HepG2 (cell line): ENCODE data around the gene PLCB1. TPM values are rescaled to one million over a fixed set of nuclear protein-coding genes. Genes with fewer than 3 reads are reported as not detected.

Experiments used
- ELF4 ChIP-seq: sonication (generic); formaldehyde crosslinking; IDR thresholded peaks from 2 replicates; pipeline ENCODE4 v1.5.0; 2020; ENCODE audit warnings: missing genetic modification reagents, mild to moderate bottlenecking, moderate library complexity, borderline replicate concordance
- ESRRA ChIP-seq: sonication (generic); formaldehyde crosslinking; IDR thresholded peaks from 2 replicates; pipeline ENCODE4 v1.5.1; 2020; ENCODE audit warnings: mild to moderate bottlenecking, low read depth, missing genetic modification reagents
- FOXA1 ChIP-seq, 2 experiments: fragments of 450-650 bp in 1 of 2; sonication (generic) in 1 of 2; formaldehyde crosslinking in 1 of 2; IDR thresholded peaks; 2 replicates each; pipeline versions ENCODE4 v1.4.0 to v1.6.1; 2016 to 2020; ENCODE audit warnings: missing genetic modification reagents in 1 of 2
- HMGXB4 ChIP-seq, 2 experiments: sonication (generic) in 1 of 2; formaldehyde crosslinking in 1 of 2; IDR thresholded peaks; 2 replicates each; pipeline versions ENCODE4 v1.4.0 to v1.6.1; 2018 to 2020; ENCODE audit warnings: missing genetic modification reagents in 2 of 2, borderline replicate concordance in 1 of 2, low read depth in 1 of 2, mild to moderate bottlenecking in 1 of 2, missing biosample characterization in 1 of 2
- KLF13 ChIP-seq: sonication (generic); formaldehyde crosslinking; IDR thresholded peaks from 2 replicates; pipeline ENCODE4 v1.4.0; 2020; ENCODE audit warnings: mild to moderate bottlenecking, missing genetic modification reagents
- KLF9 ChIP-seq: IDR thresholded peaks from 2 replicates; pipeline ENCODE4 v1.6.1; 2016; ENCODE audit warnings: low read depth
- MED1 ChIP-seq: sonication (generic); formaldehyde crosslinking; IDR thresholded peaks from 2 replicates; pipeline ENCODE4 v1.4.0; 2020; ENCODE audit warnings: missing genetic modification reagents
- NFATC3 ChIP-seq: sonication (generic); formaldehyde crosslinking; IDR thresholded peaks from 2 replicates; pipeline ENCODE4 v1.5.1; 2020; ENCODE audit warnings: mild to moderate bottlenecking, missing genetic modification reagents
- NR2C2 ChIP-seq: sonication (generic); formaldehyde crosslinking; IDR thresholded peaks from 2 replicates; pipeline ENCODE4 v1.4.0; 2020; ENCODE audit warnings: missing genetic modification reagents, mild to moderate bottlenecking, moderate library complexity, borderline replicate concordance
- PHB2 ChIP-seq: fragments of 450-650 bp; IDR thresholded peaks from 2 replicates; pipeline ENCODE4 v1.6.1; 2018; ENCODE audit not compliant: partially characterized antibody
- SIN3A ChIP-seq: IDR thresholded peaks from 2 replicates; pipeline ENCODE4 v1.6.1; 2011; ENCODE audit warnings: low read depth, mild to moderate bottlenecking, control low read depth, low read length, borderline replicate concordance
- SKIL ChIP-seq: sonication (generic); formaldehyde crosslinking; IDR thresholded peaks from 2 replicates; pipeline ENCODE4 v1.8.0; 2022; ENCODE audit warnings: missing genetic modification reagents, mild to moderate bottlenecking, moderate library complexity, borderline replicate concordance
- SNRNP70 ChIP-seq: fragments of 200-400 bp; formaldehyde crosslinking; IDR thresholded peaks from 2 replicates; pipeline ENCODE4 v1.6.1; 2017; ENCODE audit warnings: mild to moderate bottlenecking, low read depth, low read length, moderate library complexity
- TBX3 ChIP-seq: fragments of 450-650 bp; IDR thresholded peaks from 2 replicates; pipeline ENCODE4 v1.6.1; 2017; ENCODE audit warnings: antibody characterized with exemption, mild to moderate bottlenecking, inconsistent platforms, borderline replicate concordance
- YEATS4 ChIP-seq: sonication (generic); formaldehyde crosslinking; IDR thresholded peaks from 2 replicates; pipeline ENCODE4 v1.4.0; 2020; ENCODE audit warnings: missing genetic modification reagents, borderline replicate concordance
- YY1 ChIP-seq: IDR thresholded peaks from 2 replicates; pipeline ENCODE4 v1.6.1; 2011; ENCODE audit warnings: low read length, low read depth, moderate library complexity, mild to moderate bottlenecking; ENCODE audit not compliant: insufficient read depth, insufficient replicate concordance
- ZNF10 ChIP-seq: sonication (generic); formaldehyde crosslinking; IDR thresholded peaks from 2 replicates; pipeline ENCODE4 v1.4.0; 2020; ENCODE audit warnings: mild to moderate bottlenecking, low read depth, missing genetic modification reagents, borderline replicate concordance
- ZNF460 ChIP-seq: sonication (generic); formaldehyde crosslinking; IDR thresholded peaks from 2 replicates; pipeline ENCODE4 v1.5.1; 2020; ENCODE audit warnings: missing genetic modification reagents, mild to moderate bottlenecking, borderline replicate concordance
- ZNF777 ChIP-seq: sonication (generic); formaldehyde crosslinking; IDR thresholded peaks from 2 replicates; pipeline ENCODE4 v1.4.0; 2020; ENCODE audit warnings: missing genetic modification reagents
- ZZZ3 ChIP-seq: sonication (generic); formaldehyde crosslinking; IDR thresholded peaks from 2 replicates; pipeline ENCODE4 v1.4.0; 2020; ENCODE audit warnings: missing genetic modification reagents, mild to moderate bottlenecking, borderline replicate concordance
- polyA plus RNA-seq, 8 experiments: library from polyadenylated mRNA; depleted of rRNA in 3 of 8; stranded (reverse) in 7 of 8; unstranded in 1 of 8; fragments of >200 nt; fragmentation: Illumina TruSeq in 4 of 8; extraction: Trizol in 4 of 8; gene quantifications; 2 replicates each; pipeline versions ENCODE4 v1.2.1 to v1.2.3, GENCODE V29; 2011 to 2016; ENCODE audit warnings: low read depth in 4 of 8, missing spikeins in 1 of 8, mixed read lengths in 1 of 8; ENCODE audit not compliant: insufficient read depth in 1 of 8
- total RNA-seq, 5 experiments: library from RNA; depleted of rRNA; stranded (reverse); fragments of >200 nt; fragmentation: Illumina TruSeq; extraction: Trizol; gene quantifications; 2 replicates each; pipeline ENCODE4 v1.2.3, GENCODE V29; 2016; ENCODE audit warnings: low read depth in 1 of 5
- TF ChIP-seq, protein P1 (sequence below): sonication (generic); formaldehyde crosslinking; IDR thresholded peaks from 2 replicates; pipeline ENCODE4 v1.5.1; 2020; ENCODE audit warnings: mild to moderate bottlenecking, moderate library complexity, missing genetic modification reagents

The PLCB1 gene
- total and polyA plus RNA-seq, 2 of the 13 experiments (the other 11 are each of a cell fraction or from before 2014, with no cell fraction given): 42.4 to 55.9 TPM

- TF ChIP-seq, protein P1, sequence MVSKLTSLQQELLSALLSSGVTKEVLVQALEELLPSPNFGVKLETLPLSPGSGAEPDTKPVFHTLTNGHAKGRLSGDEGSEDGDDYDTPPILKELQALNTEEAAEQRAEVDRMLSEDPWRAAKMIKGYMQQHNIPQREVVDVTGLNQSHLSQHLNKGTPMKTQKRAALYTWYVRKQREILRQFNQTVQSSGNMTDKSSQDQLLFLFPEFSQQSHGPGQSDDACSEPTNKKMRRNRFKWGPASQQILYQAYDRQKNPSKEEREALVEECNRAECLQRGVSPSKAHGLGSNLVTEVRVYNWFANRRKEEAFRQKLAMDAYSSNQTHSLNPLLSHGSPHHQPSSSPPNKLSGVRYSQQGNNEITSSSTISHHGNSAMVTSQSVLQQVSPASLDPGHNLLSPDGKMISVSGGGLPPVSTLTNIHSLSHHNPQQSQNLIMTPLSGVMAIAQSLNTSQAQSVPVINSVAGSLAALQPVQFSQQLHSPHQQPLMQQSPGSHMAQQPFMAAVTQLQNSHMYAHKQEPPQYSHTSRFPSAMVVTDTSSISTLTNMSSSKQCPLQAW (CRISPR knock-in tag): 0 out of 2 replicates have a peak, but pooled peaks have one; percentile 21
- TF ChIP-seq YEATS4 (CRISPR knock-in tag) (no peak), FOXA1 (IDR thresholded peaks at IDR 0.05) (no peak), FOXA1 (CRISPR knock-in tag; IDR thresholded peaks at IDR 0.05) (peak; percentile 46; the same call in 1 of the 2 replicates), ZNF10 (CRISPR knock-in tag) (no peak), MED1 (CRISPR knock-in tag) (no peak), KLF13 (CRISPR knock-in tag) (no peak), ESRRA (CRISPR knock-in tag) (0 out of 2 replicates have a peak, but pooled peaks have one; percentile 24), SIN3A (no peak), ZNF460 (no peak), ELF4 (CRISPR knock-in tag) (no peak), SKIL (no peak), NFATC3 (CRISPR knock-in tag) (no peak), ZZZ3 (CRISPR knock-in tag) (no peak), HMGXB4 (CRISPR knock-in tag; IDR thresholded peaks at IDR 0.05; ENCODE audit: borderline replicate concordance in 1 of 2, low read depth in 1 of 2) (no peak), NR2C2 (no peak), TBX3 (no peak), SNRNP70 (no peak), PHB2 (no peak), KLF9 (CRISPR knock-in tag) (no peak), YY1 (no peak), ZNF777 (no peak)
- TF ChIP-seq, all 625 proteins: peak for 12
These were observed 306.7 kb downstream of the PLCB1 start (continued) for GRCh38 chr20:8438748-8439147.
